Endodermal cell (in vitro differentiated cells): ENCODE results near the gene KRT3. TPM values are rescaled to one million over a fixed set of nuclear protein-coding genes. Genes with fewer than 3 reads are reported as not detected.

Experiments
- DNase-seq: peaks from one replicate; pipeline ENCODE4 v3.0.0-alpha.2; 2017
- H3K27ac ChIP-seq: 2 replicates; pipeline ENCODE4 v1.5.1; 2013; ENCODE audit warnings: mild to moderate bottlenecking, low read depth, low read length, moderate library complexity
- H3K27me3 ChIP-seq: 2 replicates; pipeline ENCODE4 v1.6.1; 2013; ENCODE audit warnings: mild to moderate bottlenecking, low read length, moderate library complexity; ENCODE audit not compliant: insufficient read depth, control insufficient read depth, poor library complexity, severe bottlenecking
- H3K36me3 ChIP-seq: 2 replicates; pipeline ENCODE4 v1.7.0; 2013; ENCODE audit warnings: mild to moderate bottlenecking, low read length, moderate library complexity; ENCODE audit not compliant: control insufficient read depth, insufficient read depth
- H3K4me1 ChIP-seq: one replicate; pipeline ENCODE4 v1.7.0; 2013; ENCODE audit warnings: low read length; ENCODE audit not compliant: control insufficient read depth, insufficient read depth
- H3K4me3 ChIP-seq: 2 replicates; pipeline ENCODE4 v1.5.1; 2013; ENCODE audit warnings: mild to moderate bottlenecking, low read length, moderate library complexity
- H3K9ac ChIP-seq: 2 replicates; pipeline ENCODE4 v1.6.1; 2013; ENCODE audit warnings: mild to moderate bottlenecking, low read length, moderate library complexity; ENCODE audit not compliant: poor library complexity, severe bottlenecking; ENCODE audit errors: extremely low read depth
- H3K9me3 ChIP-seq: 2 replicates; pipeline ENCODE4 v1.6.1; 2013; ENCODE audit warnings: mild to moderate bottlenecking, low read length, moderate library complexity; ENCODE audit not compliant: control insufficient read depth
- H3K27ac Mint-ChIP-seq: 2 replicates; pipeline ENCODE4 v1.8.0; 2020; ENCODE audit warnings: mixed read lengths
- H3K27me3 Mint-ChIP-seq: 2 replicates; pipeline ENCODE4 v1.8.0; 2021; ENCODE audit warnings: mild to moderate bottlenecking, mixed read lengths; ENCODE audit not compliant: insufficient read depth
- H3K36me3 Mint-ChIP-seq: 2 replicates; pipeline ENCODE4 v1.8.0; 2020; ENCODE audit warnings: low read depth, mixed read lengths
- H3K4me1 Mint-ChIP-seq: 2 replicates; pipeline ENCODE4 v1.8.0; 2020; ENCODE audit warnings: mixed read lengths
- H3K4me3 Mint-ChIP-seq: 2 replicates; pipeline ENCODE4 v1.8.0; 2020; ENCODE audit warnings: mild to moderate bottlenecking, moderate library complexity, mixed read lengths
- H3K9me3 Mint-ChIP-seq: 2 replicates; pipeline ENCODE4 v1.8.0; 2020; ENCODE audit warnings: mild to moderate bottlenecking, mixed read lengths
- CTCF ChIP-seq: fragments of 200-600 bp; sonication (generic); conservative IDR thresholded peaks from 2 replicates; pipeline ENCODE4 v1.5.0; 2021; ENCODE audit warnings: antibody characterized with exemption, mild to moderate bottlenecking
- WGBS, 2 experiments: methylation state at CpG; one replicate each; pipeline versions ENCODE4 v1.1.5 to v1.1.7; 2013; ENCODE audit warnings: missing lambda C conversion rate in 2 of 2, mixed read lengths in 1 of 2; ENCODE audit not compliant: insufficient coverage in 1 of 2, insufficient read length in 1 of 2; 5-methylcytosine and 5-hydroxymethylcytosine counted together
- total RNA-seq, 2 donors: library from RNA; stranded (reverse); fragmentation: NEBNext Ultra II Directional in 1 of 2; extraction: Animal tissue kit (Norgen Biotek cat#: 25700) in 1 of 2; gene quantifications; 2 replicates in 1 of 2; 3 replicates in 1 of 2; pipeline ENCODE4 v1.2.1, GENCODE V29; 2021

KRT3 gene
- total RNA-seq, 2 donors from 2014 or later: not detected

DNA sequence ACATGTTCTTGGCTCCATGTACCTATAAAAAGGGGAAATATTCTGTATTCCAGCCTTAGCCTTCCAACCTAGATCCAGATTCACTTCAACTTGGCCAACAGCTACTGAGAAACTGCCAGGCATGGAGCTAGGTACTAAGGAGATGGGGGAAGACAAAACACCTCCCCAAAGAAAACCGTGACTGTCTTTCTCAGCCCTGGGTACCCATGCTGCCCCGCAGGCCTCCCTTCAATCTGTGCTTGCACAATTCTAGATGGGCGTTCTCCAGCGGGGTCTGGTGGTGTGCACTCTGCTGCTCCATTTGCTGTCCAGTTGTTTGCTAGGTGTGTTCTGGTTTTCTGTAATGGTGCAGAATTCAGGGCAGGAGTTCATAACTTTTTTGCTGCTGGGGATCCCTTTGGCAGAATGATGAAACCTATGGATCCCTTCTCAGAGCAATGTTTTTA, 18.8 kb upstream of the KRT3 start:
- H3K36me3 ChIP-seq: no peaks in the 10 kb centered on the region
- H3K27me3 Mint-ChIP-seq: peaks cover 3% of the 10 kb centered on the region
- H3K9me3 ChIP-seq: no peaks in the 10 kb centered on the region
- no peak overlapping the region for H3K4me3 Mint-ChIP-seq
- peaks cover 7% of the 10 kb centered on the region for H3K4me1 ChIP-seq
- no peaks in the 10 kb centered on the region for H3K36me3 Mint-ChIP-seq
- no peak for TF ChIP-seq CTCF
- H3K4me3 ChIP-seq: no peak overlapping the region
- WGBS, 2 experiments: 20 to 77% methylated on average over 1 to 4 of the region's 4 CpGs
- no peak overlapping the region for H3K9ac ChIP-seq
- H3K27ac Mint-ChIP-seq: no peak overlapping the region
- no peaks in the 10 kb centered on the region for H3K27me3 ChIP-seq
- peaks cover 11% of the 10 kb centered on the region for H3K4me1 Mint-ChIP-seq
- no peak for DNase-seq
- no peak overlapping the region for H3K27ac ChIP-seq
- no peaks in the 10 kb centered on the region for H3K9me3 Mint-ChIP-seq

GRCh38 chr12:52813885-52814709, 18.2 kb upstream of the KRT3 start, which contains the start of gene KRT4:
Gene KRT4 (minus strand): TSS chr12:52814116. CDS start chr12:52814058, 58 bp downstream.
- Mint-ChIP-seq H3K36me3 (no peaks in the 10 kb centered on the region), H3K27ac (no peak within 1 kb of the TSS), H3K27me3 (peaks cover 9% of the 10 kb centered on the region), H3K9me3 (no peaks in the 10 kb centered on the region), H3K4me3 (no peak within 1 kb of the TSS), H3K4me1 (peaks cover 11% of the 10 kb centered on the region)
- Histone ChIP-seq H3K4me3 (no peak within 1 kb of the TSS), H3K36me3 (no peaks in the 10 kb centered on the region), H3K27ac (no peak within 1 kb of the TSS), H3K9me3 (no peaks in the 10 kb centered on the region), H3K4me1 (peaks cover 7% of the 10 kb centered on the region), H3K9ac (no peak within 1 kb of the TSS), H3K27me3 (no peaks in the 10 kb centered on the region)
- 93 to 94% methylated on average over 8 to 15 of the region's 15 CpGs for WGBS, 2 experiments
- TF ChIP-seq CTCF: no peak
- no peak for DNase-seq

GRCh38 chr12:52813203-52813819, 17.4 kb upstream of the KRT3 start:
- H3K36me3 Mint-ChIP-seq: no peaks in the 10 kb centered on the region
- Histone ChIP-seq H3K36me3 (no peaks in the 10 kb centered on the region), H3K27me3 (no peaks in the 10 kb centered on the region), H3K9me3 (no peaks in the 10 kb centered on the region), H3K9ac (no peak overlapping the region), H3K4me1 (no peaks in the 10 kb centered on the region), H3K27ac (no peak overlapping the region), H3K4me3 (no peak overlapping the region)
- DNase-seq: no peak
- peaks cover 14% of the 10 kb centered on the region for H3K27me3 Mint-ChIP-seq
- TF ChIP-seq CTCF: no peak
- no peaks in the 10 kb centered on the region for H3K9me3 Mint-ChIP-seq
- H3K27ac Mint-ChIP-seq: no peak overlapping the region
- no peak overlapping the region for H3K4me3 Mint-ChIP-seq
- peaks cover 5% of the 10 kb centered on the region for H3K4me1 Mint-ChIP-seq
- WGBS, 2 experiments: 96 to 100% methylated on average over 6 to 10 of the region's 10 CpGs
